ENCODE results near the gene GPR15LG.

The GPR15LG gene

GRCh38 chr10:84197643-84198042 is 24.0 kb downstream of the GPR15LG start:
- no peak for DNase-seq (ENCODE audit: low read depth)
- TF ChIP-seq, protein P1, sequence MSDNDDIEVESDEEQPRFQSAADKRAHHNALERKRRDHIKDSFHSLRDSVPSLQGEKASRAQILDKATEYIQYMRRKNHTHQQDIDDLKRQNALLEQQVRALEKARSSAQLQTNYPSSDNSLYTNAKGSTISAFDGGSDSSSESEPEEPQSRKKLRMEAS (IDR thresholded peaks at IDR 0.05; ENCODE audit: low read depth, low read length): no peak
- TF ChIP-seq, protein P2, sequence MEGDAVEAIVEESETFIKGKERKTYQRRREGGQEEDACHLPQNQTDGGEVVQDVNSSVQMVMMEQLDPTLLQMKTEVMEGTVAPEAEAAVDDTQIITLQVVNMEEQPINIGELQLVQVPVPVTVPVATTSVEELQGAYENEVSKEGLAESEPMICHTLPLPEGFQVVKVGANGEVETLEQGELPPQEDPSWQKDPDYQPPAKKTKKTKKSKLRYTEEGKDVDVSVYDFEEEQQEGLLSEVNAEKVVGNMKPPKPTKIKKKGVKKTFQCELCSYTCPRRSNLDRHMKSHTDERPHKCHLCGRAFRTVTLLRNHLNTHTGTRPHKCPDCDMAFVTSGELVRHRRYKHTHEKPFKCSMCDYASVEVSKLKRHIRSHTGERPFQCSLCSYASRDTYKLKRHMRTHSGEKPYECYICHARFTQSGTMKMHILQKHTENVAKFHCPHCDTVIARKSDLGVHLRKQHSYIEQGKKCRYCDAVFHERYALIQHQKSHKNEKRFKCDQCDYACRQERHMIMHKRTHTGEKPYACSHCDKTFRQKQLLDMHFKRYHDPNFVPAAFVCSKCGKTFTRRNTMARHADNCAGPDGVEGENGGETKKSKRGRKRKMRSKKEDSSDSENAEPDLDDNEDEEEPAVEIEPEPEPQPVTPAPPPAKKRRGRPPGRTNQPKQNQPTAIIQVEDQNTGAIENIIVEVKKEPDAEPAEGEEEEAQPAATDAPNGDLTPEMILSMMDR (IDR thresholded peaks at IDR 0.05; ENCODE audit: low read depth, low read length): no peak
- TF ChIP-seq MYC (IDR thresholded peaks at IDR 0.05; ENCODE audit: low read depth, low read length) (no peak), POLR2A (IDR thresholded peaks at IDR 0.05; ENCODE audit: extremely low read depth, insufficient read length) (no peak)
- no peak overlapping the region for H3K4me3 ChIP-seq (ENCODE audit: low read depth, low read length)

DNA sequence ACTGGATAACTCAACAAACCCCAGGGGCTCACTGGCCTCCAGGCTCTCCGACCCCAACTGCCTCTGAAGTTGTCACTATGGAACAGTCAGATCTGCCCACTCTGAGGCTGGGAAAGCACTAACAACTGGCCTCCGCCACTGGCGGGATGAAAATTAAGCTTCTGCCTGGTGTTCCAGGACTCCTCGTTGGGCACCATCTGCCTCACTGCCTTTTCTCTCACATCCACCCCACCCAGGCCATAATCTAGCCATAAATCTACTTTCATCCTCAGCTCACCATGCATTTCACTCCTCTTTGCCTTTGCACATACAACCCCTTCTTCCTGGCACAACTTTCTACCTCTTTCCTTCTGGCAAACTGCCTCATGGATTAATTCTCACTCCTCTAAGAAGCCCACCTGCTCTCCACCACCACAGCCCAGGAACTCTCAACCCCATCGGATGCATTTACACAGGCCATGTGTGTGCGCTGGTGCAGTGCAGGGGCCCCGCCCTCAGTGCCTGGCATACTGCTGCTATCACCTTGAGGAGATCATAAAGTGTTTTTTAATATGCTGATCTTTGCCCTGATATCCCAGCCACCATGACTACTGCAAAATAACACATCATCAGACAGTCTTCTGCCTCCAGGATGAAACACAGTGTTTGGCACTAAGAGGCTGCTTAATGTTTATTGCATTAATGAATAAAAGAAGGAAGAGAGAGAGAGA is 24.8 kb downstream of the GPR15LG start:
- TF ChIP-seq POLR2A (IDR thresholded peaks at IDR 0.05; ENCODE audit: extremely low read depth, insufficient read length): no peak
- TF ChIP-seq, protein P2 (IDR thresholded peaks at IDR 0.05; ENCODE audit: low read depth, low read length): no peak
- no peak for TF ChIP-seq MYC (IDR thresholded peaks at IDR 0.05; ENCODE audit: low read depth, low read length)
- TF ChIP-seq, protein P1 (IDR thresholded peaks at IDR 0.05; ENCODE audit: low read depth, low read length): no peak
- H3K4me3 ChIP-seq (ENCODE audit: low read depth, low read length): no peak overlapping the region
- no peak for DNase-seq (ENCODE audit: low read depth)

DNA sequence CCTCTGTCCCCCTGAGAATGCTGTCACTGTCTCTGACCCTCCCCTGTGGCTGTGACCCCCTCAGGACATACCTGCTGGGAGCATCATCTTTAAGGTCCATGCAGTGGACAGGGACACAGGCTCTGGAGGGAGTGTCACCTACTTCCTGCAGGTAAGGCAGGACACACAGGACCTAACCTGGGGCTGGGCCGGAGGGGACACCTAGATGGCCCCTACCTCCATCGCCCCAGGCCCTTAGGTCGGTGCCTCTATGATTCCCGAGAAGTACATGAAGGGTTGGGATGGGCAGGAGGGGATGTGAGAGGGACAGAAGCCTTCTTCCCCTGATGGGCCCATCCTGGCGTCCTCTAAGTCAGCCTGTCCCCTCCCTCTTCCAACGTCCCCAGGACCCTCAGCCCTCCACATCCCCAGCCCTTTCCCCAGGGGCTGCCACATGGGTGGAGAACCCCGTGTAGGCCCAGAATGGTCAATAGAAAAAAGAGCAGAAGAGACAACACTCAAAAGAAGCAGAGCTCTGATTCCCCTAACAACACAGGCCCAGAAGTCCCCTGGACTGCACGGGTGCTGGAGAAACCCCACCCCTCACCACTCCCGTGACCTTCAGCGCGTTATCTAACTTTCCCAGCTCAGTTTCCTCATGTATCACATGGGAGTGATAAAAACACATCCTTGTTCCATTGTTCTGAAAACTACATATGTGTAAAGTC is 27.1 kb downstream of the GPR15LG start:
- DNase-seq (ENCODE audit: low read depth): no peak
- TF ChIP-seq, protein P2 (IDR thresholded peaks at IDR 0.05; ENCODE audit: low read depth, low read length): no peak
- TF ChIP-seq POLR2A (IDR thresholded peaks at IDR 0.05; ENCODE audit: extremely low read depth, insufficient read length) (no peak), MYC (IDR thresholded peaks at IDR 0.05; ENCODE audit: low read depth, low read length) (no peak)
- TF ChIP-seq, protein P1 (IDR thresholded peaks at IDR 0.05; ENCODE audit: low read depth, low read length): no peak
- H3K4me3 ChIP-seq (ENCODE audit: low read depth, low read length): no peak overlapping the region

DNA sequence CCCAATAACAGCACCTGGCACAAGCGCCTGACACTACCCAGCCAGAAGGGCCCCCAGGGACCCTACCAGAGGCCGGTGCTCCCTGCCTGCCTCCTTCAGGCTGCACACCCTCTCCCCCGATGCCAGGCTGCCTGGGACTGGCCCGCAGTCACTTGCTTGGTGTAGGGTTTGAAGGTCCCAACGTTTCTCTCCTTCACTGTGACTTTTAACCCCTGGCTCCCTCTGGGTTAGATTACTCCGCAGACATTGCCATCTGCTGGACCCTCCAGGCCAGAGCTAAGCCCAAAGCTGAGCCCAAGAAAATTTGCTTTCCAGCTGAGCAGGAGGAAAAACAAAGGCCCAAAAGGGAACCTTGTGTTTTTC is 27.6 kb downstream of the GPR15LG start:
- TF ChIP-seq, protein P2 (IDR thresholded peaks at IDR 0.05; ENCODE audit: low read depth, low read length): peak; percentile 12
- TF ChIP-seq, protein P1 (IDR thresholded peaks at IDR 0.05; ENCODE audit: low read depth, low read length): no peak
- DNase-seq (ENCODE audit: low read depth): no peak
- H3K4me3 ChIP-seq (ENCODE audit: low read depth, low read length): no peak overlapping the region

DNA sequence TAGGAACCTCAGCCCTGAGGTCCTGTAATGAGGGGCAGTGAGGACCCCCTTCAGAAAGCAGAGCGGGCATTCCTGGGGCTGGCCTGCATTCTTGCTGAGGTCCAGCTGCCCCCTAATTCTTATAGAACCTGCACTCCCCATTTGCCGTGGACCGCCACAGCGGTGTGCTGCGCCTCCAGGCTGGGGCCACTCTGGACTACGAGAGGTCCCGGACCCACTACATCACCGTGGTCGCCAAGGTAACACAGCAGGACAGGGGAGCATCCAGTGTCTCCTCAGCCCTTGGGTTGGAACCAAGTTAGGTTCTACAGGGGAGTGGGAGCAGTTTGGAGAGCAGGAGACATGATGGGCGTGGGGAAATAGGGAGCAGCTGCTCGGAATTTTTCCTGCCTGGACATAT is 28.1 kb downstream of the GPR15LG start:
- TF ChIP-seq, protein P2 (IDR thresholded peaks at IDR 0.05; ENCODE audit: low read depth, low read length): no peak
- TF ChIP-seq MYC (IDR thresholded peaks at IDR 0.05; ENCODE audit: low read depth, low read length): no peak
- TF ChIP-seq POLR2A (IDR thresholded peaks at IDR 0.05; ENCODE audit: extremely low read depth, insufficient read length): no peak
- TF ChIP-seq, protein P1 (IDR thresholded peaks at IDR 0.05; ENCODE audit: low read depth, low read length): no peak
- DNase-seq (ENCODE audit: low read depth): no peak
- H3K4me3 ChIP-seq (ENCODE audit: low read depth, low read length): no peak overlapping the region
